ENCODE measurements around the gene PTPRS. TPM values are rescaled to one million over a fixed set of nuclear protein-coding genes. Genes with fewer than 3 reads are reported as not detected.

Gene PTPRS
- total RNA-seq, 1 donor, result 123 TPM

GRCh38 chr19:5334824-5335500 lies 5.7 kb downstream of the PTPRS start:
- no peak for DNase-seq (ENCODE audit: low read depth)
- H3K4me3 ChIP-seq (ENCODE audit: low read depth, low read length), result no peak overlapping the region
- TF ChIP-seq CTCF (IDR thresholded peaks at IDR 0.05; ENCODE audit: insufficient read depth, low read depth, low read length), result no peak

GRCh38 chr19:5334366-5334739 lies 6.3 kb downstream of the PTPRS start:
- no peak for TF ChIP-seq CTCF (IDR thresholded peaks at IDR 0.05; ENCODE audit: insufficient read depth, low read depth, low read length)
- DNase-seq (ENCODE audit: low read depth), result no peak
- no peak overlapping the region for H3K4me3 ChIP-seq (ENCODE audit: low read depth, low read length)

DNA sequence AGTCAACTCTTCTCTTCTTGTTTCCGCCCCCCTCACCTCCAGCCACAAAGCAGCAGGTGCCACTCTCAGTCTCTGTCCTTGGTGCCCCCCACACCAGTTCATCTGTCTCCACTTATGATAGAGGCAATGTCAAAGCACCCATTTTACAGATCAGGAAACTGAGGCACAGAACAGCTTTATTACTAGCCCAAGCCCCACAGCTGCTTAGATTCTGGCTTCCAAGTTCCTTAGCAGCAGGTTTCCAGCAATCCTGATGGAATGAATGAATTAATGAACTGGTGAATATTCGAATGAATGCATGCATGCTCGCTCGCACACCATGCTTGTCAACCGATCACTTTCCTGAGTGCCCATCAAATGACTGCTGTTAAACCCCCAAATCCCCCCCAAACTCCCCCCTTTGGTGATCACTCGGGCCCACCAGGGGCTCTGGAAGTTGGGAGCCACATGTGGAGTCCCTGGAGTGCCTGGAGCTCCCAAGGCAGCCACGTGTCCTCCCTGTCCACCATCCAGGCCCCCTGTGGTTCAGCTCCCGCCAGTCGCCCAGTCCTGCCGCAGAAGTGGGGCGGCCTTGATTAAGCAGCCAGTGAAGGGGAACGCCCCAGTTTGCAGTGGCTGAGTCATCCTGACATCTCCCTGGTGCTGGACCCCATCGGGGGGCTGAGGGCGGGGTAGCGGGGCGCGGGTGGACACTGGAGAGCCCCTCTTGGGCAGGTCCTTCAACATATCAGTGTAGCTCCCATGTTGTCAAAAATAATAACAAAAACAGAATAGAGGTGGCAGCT lies 6.8 kb downstream of the PTPRS start:
- no peak for TF ChIP-seq CTCF (IDR thresholded peaks at IDR 0.05; ENCODE audit: insufficient read depth, low read depth, low read length)
- no peak for DNase-seq (ENCODE audit: low read depth)
- no peak overlapping the region for H3K4me3 ChIP-seq (ENCODE audit: low read depth, low read length)

DNA sequence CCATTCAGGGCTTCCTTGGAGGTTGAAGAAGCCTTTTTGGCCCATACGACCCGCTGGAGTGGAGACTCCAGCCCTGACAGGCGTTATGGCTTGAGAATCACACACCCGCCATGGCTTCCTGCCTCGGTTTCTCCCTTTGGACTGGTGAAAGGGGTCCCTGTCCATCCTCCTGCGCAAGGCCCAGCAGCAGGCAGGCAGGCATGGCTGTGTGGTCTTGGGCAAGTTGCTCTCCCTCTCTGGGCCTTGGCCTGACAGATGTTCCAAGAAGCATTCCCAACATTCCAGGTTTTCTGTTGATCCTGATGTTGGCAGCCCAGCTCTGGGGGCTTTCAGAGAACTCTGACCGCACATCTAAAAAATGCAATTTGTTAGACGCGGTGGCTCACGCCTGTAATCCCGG lies 8.1 kb downstream of the PTPRS start:
- no peak overlapping the region for H3K4me3 ChIP-seq (ENCODE audit: low read depth, low read length)
- no peak for TF ChIP-seq CTCF (IDR thresholded peaks at IDR 0.05; ENCODE audit: insufficient read depth, low read depth, low read length)
- no peak for DNase-seq (ENCODE audit: low read depth)

DNA sequence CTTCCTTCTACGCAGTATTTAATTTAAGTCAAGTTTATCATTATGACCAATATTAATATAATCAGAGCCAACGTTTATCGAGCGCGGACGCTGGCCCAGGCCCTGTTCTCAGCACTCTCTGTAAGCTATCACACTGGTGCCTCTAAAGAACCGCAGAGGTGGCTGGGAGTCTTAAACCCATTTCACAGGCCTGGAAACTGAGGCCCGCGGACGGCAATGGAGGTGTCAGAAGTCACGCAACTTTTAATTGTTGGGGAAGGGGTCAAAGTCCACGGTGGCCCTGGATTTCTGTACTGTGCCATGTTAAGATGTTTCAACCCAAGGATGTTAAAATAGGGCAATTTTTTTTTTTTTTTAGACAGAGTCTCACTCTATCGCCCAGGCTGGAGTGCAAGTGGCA lies 8.8 kb downstream of the PTPRS start:
- no peak for DNase-seq (ENCODE audit: low read depth)
- no peak for TF ChIP-seq CTCF (IDR thresholded peaks at IDR 0.05; ENCODE audit: insufficient read depth, low read depth, low read length)
- H3K4me3 ChIP-seq (ENCODE audit: low read depth, low read length), result no peak overlapping the region

GRCh38 chr19:5330307-5330720 lies 10.3 kb downstream of the PTPRS start:
- no peak for TF ChIP-seq CTCF (IDR thresholded peaks at IDR 0.05; ENCODE audit: insufficient read depth, low read depth, low read length)
- no peak for DNase-seq (ENCODE audit: low read depth)
- H3K4me3 ChIP-seq (ENCODE audit: low read depth, low read length), result no peak overlapping the region
